SU-DHL-6 (cell line): ENCODE results near the gene PTH2.

Experiments
- EZH2phosphoT487 ChIP-seq: fragments of 200-600 bp; sonication (generic), shearing (Covaris generic); conservative IDR thresholded peaks from 2 replicates; pipeline ENCODE4 v1.6.1; 2018; ENCODE audit warnings: mild to moderate bottlenecking, antibody characterized with exemption, low read length, moderate library complexity, mixed read lengths
- TF ChIP-seq, protein P1 (sequence below): fragments of 200-600 bp; sonication (generic); IDR thresholded peaks from one replicate; pipeline ENCODE4 v1.5.1; 2017; ENCODE audit warnings: antibody characterized with exemption, mild to moderate bottlenecking, low read length, moderate library complexity; ENCODE audit not compliant: insufficient read depth, poor library complexity, severe bottlenecking

DNA sequence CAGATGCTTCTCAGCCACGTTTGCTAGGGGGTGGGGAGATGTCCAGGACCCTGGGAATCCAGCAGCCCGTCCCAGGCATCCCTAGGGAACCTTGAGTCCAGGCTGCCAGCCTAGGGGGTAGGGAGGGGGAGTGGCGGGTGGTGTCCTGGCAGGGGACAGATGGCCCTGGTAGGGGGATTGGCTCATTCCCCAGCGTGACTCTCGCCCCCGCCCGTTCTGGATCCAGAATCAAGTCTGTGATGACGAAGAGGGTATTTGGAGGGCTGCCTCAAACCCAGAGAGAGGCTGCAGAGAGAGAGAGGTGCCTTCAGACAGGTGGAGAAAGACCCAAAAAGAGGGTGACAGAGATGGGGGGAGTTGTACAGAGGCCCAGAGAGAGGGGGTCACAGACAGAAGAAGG is 14.0 kb upstream of the PTH2 start:
- TF ChIP-seq, protein P1, sequence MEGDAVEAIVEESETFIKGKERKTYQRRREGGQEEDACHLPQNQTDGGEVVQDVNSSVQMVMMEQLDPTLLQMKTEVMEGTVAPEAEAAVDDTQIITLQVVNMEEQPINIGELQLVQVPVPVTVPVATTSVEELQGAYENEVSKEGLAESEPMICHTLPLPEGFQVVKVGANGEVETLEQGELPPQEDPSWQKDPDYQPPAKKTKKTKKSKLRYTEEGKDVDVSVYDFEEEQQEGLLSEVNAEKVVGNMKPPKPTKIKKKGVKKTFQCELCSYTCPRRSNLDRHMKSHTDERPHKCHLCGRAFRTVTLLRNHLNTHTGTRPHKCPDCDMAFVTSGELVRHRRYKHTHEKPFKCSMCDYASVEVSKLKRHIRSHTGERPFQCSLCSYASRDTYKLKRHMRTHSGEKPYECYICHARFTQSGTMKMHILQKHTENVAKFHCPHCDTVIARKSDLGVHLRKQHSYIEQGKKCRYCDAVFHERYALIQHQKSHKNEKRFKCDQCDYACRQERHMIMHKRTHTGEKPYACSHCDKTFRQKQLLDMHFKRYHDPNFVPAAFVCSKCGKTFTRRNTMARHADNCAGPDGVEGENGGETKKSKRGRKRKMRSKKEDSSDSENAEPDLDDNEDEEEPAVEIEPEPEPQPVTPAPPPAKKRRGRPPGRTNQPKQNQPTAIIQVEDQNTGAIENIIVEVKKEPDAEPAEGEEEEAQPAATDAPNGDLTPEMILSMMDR = no peak
- TF ChIP-seq EZH2phosphoT487 = no peak
